ENCODE results near the gene USP36. TPM values are rescaled to one million over a fixed set of nuclear protein-coding genes. Genes with fewer than 3 reads are reported as not detected.
"Not testable (repeated sequence)": the region's sequence is repeated elsewhere in the genome, so short reads cannot be mapped to it uniquely, and the experiment has no call there.

USP36 gene
- 20.5 to 33.1 TPM (median 25.2 TPM) in 3 replicates for polyA plus RNA-seq
- polyA plus RNA-seq (2011; ENCODE audit: low read depth), result 31.5 TPM
- 21.6 and 24.5 TPM in 2 replicates for polyA plus RNA-seq (2011; cell fraction: cytosol; rRNA removed)
- 103 and 115 TPM in 2 replicates for polyA plus RNA-seq (2011; cell fraction: nucleus; rRNA removed)
- polyA plus RNA-seq (2012; ENCODE audit: low replicate concordance), result 29.7 and 39.1 TPM in 2 replicates
- polyA minus RNA-seq, result 34.0 to 79.8 TPM (median 57.4 TPM) in 3 replicates
- polyA minus RNA-seq (2011; cell fraction: cytosol; rRNA and poly(A)+ RNA removed), result 14.2 TPM
- polyA minus RNA-seq (2011; cell fraction: nucleus; rRNA and poly(A)+ RNA removed), result 36.2 and 64.4 TPM in 2 replicates

- dilution Hi-C loops (cut with MboI; ENCODE audit: extremely low pct_ligation_motif_present, low sequenced_read_pairs), result no loop called here
- H3K27me3 ChIP-seq (ENCODE audit: control insufficient read depth, extremely low read depth, insufficient read depth, low read length), result no peaks in the 10 kb centered on the region
- peaks cover 10 to 23% of the 10 kb centered on the region in 2 experiments for H3K36me3 ChIP-seq (ENCODE audit: control insufficient read depth in 2 of 2, extremely low read depth in 1 of 2, insufficient read depth in 2 of 2, low read length in 2 of 2)
- H3K27ac ChIP-seq (ENCODE audit: control insufficient read depth, insufficient read depth, low read length), result peak within 1 kb of the TSS; percentile 83
- peak within 1 kb of the TSS; percentile 92 for H3K4me2 ChIP-seq (ENCODE audit: control insufficient read depth, extremely low read depth, insufficient read depth, low read depth, low read length)
- TF ChIP-seq CTCF (optimal IDR thresholded peaks at IDR 0.05 in 1 of 3, IDR thresholded peaks at IDR 0.05 in 1 of 3, conservative IDR thresholded peaks at IDR 0.05 in 1 of 3; ENCODE audit: extremely low read depth in 1 of 3, insufficient read depth in 2 of 3, low read length in 3 of 3) (peak in 2 of 3 experiments; percentile 20 to 34), EZH2 (IDR thresholded peaks at IDR 0.05; ENCODE audit: low read length) (no peak)
- H4K20me1 ChIP-seq (ENCODE audit: control insufficient read depth, extremely low read depth, insufficient read depth, low read length), result peaks cover 13% of the 10 kb centered on the region
- H3K9me1 ChIP-seq (ENCODE audit: control insufficient read depth, extremely low read depth, insufficient read depth, low read length), result no peaks in the 10 kb centered on the region
- H3K9me3 ChIP-seq (ENCODE audit: control insufficient read depth, low read depth, low read length), result no peaks in the 10 kb centered on the region
- peak; percentile 96 for DNase-seq (ENCODE audit: low read depth, low spot score)
- H3K79me2 ChIP-seq (ENCODE audit: control insufficient read depth, insufficient read depth, low read length), result peaks cover 41% of the 10 kb centered on the region
- peak within 1 kb of the TSS; percentile 94 for H3K9ac ChIP-seq (ENCODE audit: control insufficient read depth, extremely low read depth, insufficient read depth, low read length)
- H2AFZ ChIP-seq (ENCODE audit: control insufficient read depth, low read length), result peak within 1 kb of the TSS; percentile 86
- FAIRE-seq, result peak; percentile 9
- H3K4me1 ChIP-seq (ENCODE audit: control insufficient read depth, extremely low read depth, insufficient read depth, low read length), result peaks cover 18% of the 10 kb centered on the region
- H3K4me3 ChIP-seq (ENCODE audit: control insufficient read depth in 2 of 3, extremely low read depth in 1 of 3, insufficient read depth in 2 of 3, low read depth in 1 of 3, low read length in 3 of 3), result peak within 1 kb of the TSS; percentile 86 to 93 (median 89)
Measured at GRCh38 chr17:78840780-78841611, at the start of gene USP36. Gene USP36 (minus strand): TSS chr17:78840814. CDS start chr17:78836363, 4,451 bp downstream.

- H3K27ac ChIP-seq (ENCODE audit: control insufficient read depth, insufficient read depth, low read length); H3K9me1 ChIP-seq (ENCODE audit: control insufficient read depth, extremely low read depth, insufficient read depth, low read length); H2AFZ ChIP-seq (ENCODE audit: control insufficient read depth, low read length); H3K79me2 ChIP-seq (ENCODE audit: control insufficient read depth, insufficient read depth, low read length); H3K4me1 ChIP-seq (ENCODE audit: control insufficient read depth, extremely low read depth, insufficient read depth, low read length); dilution Hi-C loops (cut with MboI; ENCODE audit: extremely low pct_ligation_motif_present, low sequenced_read_pairs); DNase-seq (ENCODE audit: low read depth, low spot score); H3K36me3 ChIP-seq (ENCODE audit: control insufficient read depth in 2 of 2, extremely low read depth in 1 of 2, insufficient read depth in 2 of 2, low read length in 2 of 2); H4K20me1 ChIP-seq (ENCODE audit: control insufficient read depth, extremely low read depth, insufficient read depth, low read length); H3K4me3 ChIP-seq (ENCODE audit: control insufficient read depth in 2 of 3, extremely low read depth in 1 of 3, insufficient read depth in 2 of 3, low read depth in 1 of 3, low read length in 3 of 3); FAIRE-seq; H3K9ac ChIP-seq (ENCODE audit: control insufficient read depth, extremely low read depth, insufficient read depth, low read length); H3K9me3 ChIP-seq (ENCODE audit: control insufficient read depth, low read depth, low read length); H3K4me2 ChIP-seq (ENCODE audit: control insufficient read depth, extremely low read depth, insufficient read depth, low read depth, low read length): not testable (repeated sequence)
- H3K27me3 ChIP-seq (ENCODE audit: control insufficient read depth, extremely low read depth, insufficient read depth, low read length), result peaks cover 10% of the 10 kb centered on the region
Measured at GRCh38 chr17:78890096-78890495, 49.5 kb upstream of the USP36 start.
